SK-N-MC (cell line): ENCODE results near the gene GALC.

Source experiments
- EZH2 ChIP-seq: fragments of 200-600 bp; sonication (generic); IDR thresholded peaks from one replicate; pipeline ENCODE4 v1.6.1; 2017; ENCODE audit warnings: antibody characterized with exemption
- FOXP2 ChIP-seq: optimal IDR thresholded peaks from 2 replicates; pipeline ENCODE3; 2011; ENCODE audit warnings: mild to moderate bottlenecking, moderate library complexity; ENCODE audit not compliant: insufficient read depth; ENCODE audit errors: extremely low read length, control extremely low read depth
- POLR2AphosphoS5 ChIP-seq: IDR thresholded peaks from 2 replicates; pipeline ENCODE4 v1.6.1; 2012; ENCODE audit warnings: mild to moderate bottlenecking, low read depth, low read length, borderline replicate concordance

GRCh38 chr14:87940382-87940781 lies 52.6 kb downstream of the GALC start:
- no peak for TF ChIP-seq EZH2
- no peak for TF ChIP-seq FOXP2
- no peak for TF ChIP-seq POLR2AphosphoS5
